ENCODE measurements around the gene HGS.

Gene HGS

GRCh38 chr17:81741049-81741593 is 57.3 kb downstream of the HGS start:
- DNase-seq (ENCODE audit: low read depth in 3 of 3) = no peak

- DNase-seq (ENCODE audit: low read depth in 3 of 3) = no peak
Measured at GRCh38 chr17:81741594-81742452, 58.0 kb downstream of the HGS start.

Measured in stimulated activated CD4-positive, alpha-beta T cell treated with anti-CD3 and anti-CD28 coated beads, TNF-alpha, amount 100 ng/mL, for 4 hours (primary cell).